NCI-H1092 treated with DMSO at 0.1 percent for 48 hours (cell line): ENCODE results near the gene RRP15.

ENCODE experiments used
- DNase-seq: peaks from one replicate; lab custom pipeline; 2025; lab: John Stamatoyannopoulos, UW

The RRP15 gene

GRCh38 chr1:218361298-218362065 is 76.4 kb downstream of the RRP15 start:
- DNase-seq = peak; percentile 53

- no peak for DNase-seq
Observed at GRCh38 chr1:218362418-218363076, 77.5 kb downstream of the RRP15 start.

- no peak for DNase-seq
Observed at GRCh38 chr1:218363141-218363540, 78.0 kb downstream of the RRP15 start.

- peak; percentile 11 for DNase-seq
Observed at GRCh38 chr1:218364028-218364710, 79.1 kb downstream of the RRP15 start.

- DNase-seq = no peak
Observed at GRCh38 chr1:218365226-218365999, 80.3 kb downstream of the RRP15 start.

- peak; percentile 73 for DNase-seq
Observed at GRCh38 chr1:218366322-218367052, 81.4 kb downstream of the RRP15 start.

GRCh38 chr1:218367118-218367517 is 82.0 kb downstream of the RRP15 start:
- no peak for DNase-seq

GRCh38 chr1:218368686-218369085 is 83.6 kb downstream of the RRP15 start:
- no peak for DNase-seq

- DNase-seq = no peak
Observed at GRCh38 chr1:218369688-218370511, 84.8 kb downstream of the RRP15 start.

- DNase-seq = peak; percentile 67
Observed at GRCh38 chr1:218371927-218372672, 87.0 kb downstream of the RRP15 start.

GRCh38 chr1:218374401-218375353 is 89.6 kb downstream of the RRP15 start:
- DNase-seq = no peak

- no peak for DNase-seq
Observed at GRCh38 chr1:218376722-218377121, 91.6 kb downstream of the RRP15 start.

- no peak for DNase-seq
Observed at GRCh38 chr1:218377143-218377660, 92.1 kb downstream of the RRP15 start.

- DNase-seq = no peak
Observed at GRCh38 chr1:218380125-218380977, 95.3 kb downstream of the RRP15 start.

GRCh38 chr1:218382261-218382660 is 97.2 kb downstream of the RRP15 start:
- DNase-seq = no peak

- no peak for DNase-seq
Observed at GRCh38 chr1:218383051-218383450, 98.0 kb downstream of the RRP15 start.

- DNase-seq = no peak
Observed at GRCh38 chr1:218383681-218384080, 98.6 kb downstream of the RRP15 start.
